ENCODE measurements around the gene ALK.

GRCh38 chr2:29747786-29748470 lies 173.5 kb downstream of the ALK start:
- no peak for TF ChIP-seq CTCF (IDR thresholded peaks at IDR 0.05)
- no peak for TF ChIP-seq POLR2A (IDR thresholded peaks at IDR 0.05)
